HG03558 (cell line): Measurements from ENCODE around the gene TRABD2B.

Experiments used
- ATAC-seq: cut with Tn5 transposase; IDR thresholded peaks from one replicate; pipeline ENCODE4 v1.9.1; 2021; ENCODE audit warnings: moderate number of reproducible peaks; ENCODE audit not compliant: unreplicated experiment; ENCODE audit errors: extremely low read depth

Gene TRABD2B

GRCh38 chr1:47840393-47841190 lies 156.6 kb downstream of the TRABD2B start:
- ATAC-seq, result no peak

- no peak for ATAC-seq
These were observed 157.8 kb downstream of the TRABD2B start for GRCh38 chr1:47839433-47839760.

GRCh38 chr1:47838562-47839432 lies 158.4 kb downstream of the TRABD2B start:
- ATAC-seq, result no peak

- no peak for ATAC-seq
These were observed 159.2 kb downstream of the TRABD2B start for GRCh38 chr1:47837866-47838561.

GRCh38 chr1:47837056-47837830 lies 159.9 kb downstream of the TRABD2B start:
- ATAC-seq, result no peak

- ATAC-seq, result no peak
These were observed 161.8 kb downstream of the TRABD2B start for GRCh38 chr1:47835409-47835808.

- ATAC-seq, result no peak
These were observed 162.9 kb downstream of the TRABD2B start for GRCh38 chr1:47834326-47834725.

- ATAC-seq, result no peak
These were observed 166.4 kb downstream of the TRABD2B start for GRCh38 chr1:47830641-47831333.

GRCh38 chr1:47830021-47830420 lies 167.2 kb downstream of the TRABD2B start:
- no peak for ATAC-seq

- ATAC-seq, result no peak
These were observed 168.2 kb downstream of the TRABD2B start for GRCh38 chr1:47828978-47829377.

GRCh38 chr1:47827109-47827508 lies 170.1 kb downstream of the TRABD2B start:
- no peak for ATAC-seq

- ATAC-seq, result no peak
These were observed 172.5 kb downstream of the TRABD2B start for GRCh38 chr1:47824716-47825115.

- no peak for ATAC-seq
These were observed 172.9 kb downstream of the TRABD2B start for GRCh38 chr1:47824297-47824696.

GRCh38 chr1:47823040-47823808 lies 174.0 kb downstream of the TRABD2B start:
- ATAC-seq, result no peak

GRCh38 chr1:47821760-47822159 lies 175.4 kb downstream of the TRABD2B start:
- no peak for ATAC-seq

GRCh38 chr1:47819574-47819888 lies 177.7 kb downstream of the TRABD2B start:
- ATAC-seq, result no peak

GRCh38 chr1:47818682-47819573 lies 178.3 kb downstream of the TRABD2B start:
- no peak for ATAC-seq

- ATAC-seq, result no peak
These were observed 179.3 kb downstream of the TRABD2B start for GRCh38 chr1:47817861-47818260.
